Uterine smooth muscle cell (primary cell): Measurements from ENCODE around the gene RPRML. TPM values are rescaled to one million over a fixed set of nuclear protein-coding genes. Genes with fewer than 3 reads are reported as not detected.

Experiments
- total RNA-seq: library from RNA; depleted of rRNA; stranded (reverse); fragments of >200 nt; gene quantifications from 2 replicates; pipeline ENCODE4 v1.2.3, GENCODE V29; 2014

Gene RPRML
- not detected in 2 replicates for total RNA-seq

DNA sequence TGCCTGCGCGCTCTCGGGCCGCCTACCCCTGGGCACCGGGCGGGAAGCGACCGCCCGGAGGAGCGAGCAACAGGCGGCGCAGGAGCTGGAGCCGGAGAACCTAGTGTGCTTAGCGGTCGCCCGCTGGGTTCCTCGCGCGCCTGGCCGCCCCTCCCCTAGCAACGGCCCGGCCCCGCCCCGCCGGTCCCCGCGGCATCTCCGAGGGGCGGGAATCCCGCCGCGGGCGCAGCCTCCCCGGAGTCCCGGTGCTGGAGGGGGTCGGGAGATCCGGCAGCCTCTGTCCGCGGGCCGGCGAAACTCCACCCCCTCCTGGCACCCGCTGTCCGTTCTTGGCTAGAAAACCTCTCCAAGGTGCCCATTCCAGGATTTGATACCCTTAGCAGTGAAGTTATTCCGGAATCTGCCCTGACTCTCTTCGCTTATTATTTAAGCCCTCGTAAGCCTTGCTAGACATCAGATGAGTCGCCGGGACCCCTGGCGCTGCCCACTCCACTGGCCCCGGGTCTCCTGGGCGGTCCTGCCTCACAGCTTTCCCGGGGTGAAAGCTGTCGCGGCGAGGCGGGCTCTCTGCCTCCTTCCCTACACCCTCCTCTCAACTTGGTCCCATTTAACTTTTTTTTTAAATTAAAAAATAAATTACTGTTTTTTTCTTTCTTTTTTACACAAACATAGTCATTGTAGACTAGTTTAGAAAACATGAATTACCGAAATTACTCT is at the start of gene RPRML:
Gene RPRML (minus strand): TSS at position 107 of the 717 bp plus-strand sequence. CDS start 246 bp downstream, outside the sequence.

Other genes with a start within 250 kb of the RPRML start
- 0.62 and 1.00 TPM in 2 replicates for gene WNT3, start 160.6 kb downstream of the RPRML start, total RNA-seq
- gene WNT9B, start 127.7 kb downstream of the RPRML start, total RNA-seq = not detected in 2 replicates
- 50.9 and 58.0 TPM in 2 replicates for gene GOSR2, start 56.1 kb downstream of the RPRML start, total RNA-seq
- 93.9 and 161 TPM in 2 replicates for gene CDC27, start 210.0 kb upstream of the RPRML start, total RNA-seq
- gene MYL4, start 230.1 kb upstream of the RPRML start, total RNA-seq = not detected in 2 replicates